GM10847 (cell line): ENCODE results near the gene ELAVL3.

ENCODE experiments used
- POLR2A ChIP-seq: IDR thresholded peaks from 2 replicates; pipeline ENCODE4 v1.6.1; 2011; ENCODE audit not compliant: insufficient read length; ENCODE audit errors: extremely low read depth

Gene ELAVL3

DNA sequence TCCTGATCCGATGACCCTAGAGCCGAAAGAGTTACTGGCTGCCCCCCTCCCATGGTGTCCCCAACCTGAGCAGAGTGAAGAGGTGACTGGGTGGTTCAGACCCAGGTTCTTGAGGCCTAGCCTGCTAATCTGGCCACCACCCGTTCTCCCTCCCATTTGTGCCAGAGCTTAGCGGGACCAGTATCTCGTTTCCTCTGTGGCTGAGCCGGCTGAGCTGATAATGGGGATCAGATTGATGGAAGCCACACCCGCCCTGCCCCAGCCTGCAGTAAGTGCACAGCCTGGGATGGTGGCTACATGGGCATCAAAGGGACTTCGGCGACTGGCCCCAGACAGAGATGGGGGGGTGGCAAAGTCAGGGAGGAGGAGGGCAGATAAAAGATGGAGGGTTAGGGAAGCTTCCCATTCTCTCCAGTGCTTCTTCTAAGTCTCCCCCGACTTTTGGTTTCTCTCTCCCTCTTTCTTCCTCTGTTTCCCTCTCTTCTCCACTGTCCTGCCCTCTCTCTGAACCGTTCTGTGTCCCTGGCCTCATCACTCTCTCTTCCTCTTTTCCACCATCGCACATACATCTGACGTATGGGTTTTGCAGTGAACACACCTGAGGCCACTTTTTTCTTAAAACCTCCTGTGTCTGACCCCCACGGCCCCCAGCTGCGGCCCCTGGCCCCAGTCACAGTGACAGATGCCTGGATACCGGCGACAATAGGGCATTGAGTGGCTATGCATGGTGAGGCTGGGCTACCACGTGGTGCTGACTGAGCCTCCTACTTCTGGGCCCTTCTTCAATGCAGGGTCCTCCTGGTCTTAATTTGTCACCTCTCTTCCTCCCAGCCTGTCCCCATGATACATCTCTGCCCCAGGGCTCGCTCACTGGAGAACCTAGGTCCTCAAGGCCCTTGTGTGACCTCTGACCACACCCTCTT, 2.4 kb downstream of the ELAVL3 start:
- TF ChIP-seq POLR2A = no peak

DNA sequence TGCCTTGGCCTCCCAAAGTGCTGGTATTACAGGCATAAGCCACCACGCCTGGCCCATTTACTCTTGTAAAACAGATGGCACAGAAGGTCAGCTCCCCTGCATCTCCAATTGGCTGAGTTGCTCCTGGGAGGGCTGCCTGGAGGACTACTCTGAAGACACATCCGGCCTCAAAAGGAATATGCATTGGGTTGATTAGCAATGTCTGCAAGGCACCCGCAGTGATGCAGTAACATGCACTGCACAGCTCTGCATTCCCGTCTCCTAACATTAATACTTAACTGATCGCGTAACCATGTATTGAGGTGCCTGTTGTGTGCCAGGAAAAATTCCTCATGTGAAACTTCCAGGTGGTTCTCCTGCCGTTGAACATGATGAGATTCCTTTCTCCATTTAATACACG, 5.0 kb downstream of the ELAVL3 start:
- no peak for TF ChIP-seq POLR2A

DNA sequence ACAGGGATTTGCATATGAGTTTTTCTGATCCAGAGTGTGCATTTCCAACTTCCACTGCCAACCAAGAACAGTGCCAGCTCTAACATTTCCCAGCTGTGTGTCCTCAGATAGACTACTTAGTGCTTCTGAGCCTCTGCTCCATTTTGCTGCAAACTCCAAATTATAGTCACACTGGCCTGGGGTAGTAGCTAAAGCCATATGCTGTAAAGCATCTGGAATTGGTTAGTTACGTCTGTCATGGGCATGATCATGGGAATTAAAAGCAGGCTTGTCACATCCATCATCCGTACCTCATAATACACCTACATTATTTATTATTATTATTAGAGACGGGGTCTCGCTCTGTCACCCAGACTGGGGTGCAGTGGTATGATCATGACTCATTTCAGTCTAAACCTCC, 7.1 kb downstream of the ELAVL3 start:
- TF ChIP-seq POLR2A = no peak

DNA sequence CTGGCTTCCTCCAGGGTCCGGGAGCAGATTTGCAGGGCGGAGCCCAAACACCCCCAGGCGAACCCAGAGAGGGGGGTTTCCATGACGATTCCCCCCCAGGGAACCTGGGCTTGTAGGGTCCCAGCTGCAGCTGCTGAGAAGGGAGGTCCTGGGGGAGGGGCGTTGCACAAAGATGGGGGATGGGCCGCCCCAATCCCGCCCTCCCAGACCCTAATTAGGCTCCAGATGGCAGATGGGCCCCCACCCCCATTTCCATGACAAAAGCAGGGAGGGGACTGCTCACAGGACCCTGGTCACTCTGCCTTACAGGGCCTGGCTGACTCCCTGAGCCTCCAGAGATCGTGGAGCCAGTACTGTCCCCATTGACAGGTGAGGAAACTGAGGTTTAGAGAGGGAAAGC, 15.2 kb downstream of the ELAVL3 start:
- no peak for TF ChIP-seq POLR2A

DNA sequence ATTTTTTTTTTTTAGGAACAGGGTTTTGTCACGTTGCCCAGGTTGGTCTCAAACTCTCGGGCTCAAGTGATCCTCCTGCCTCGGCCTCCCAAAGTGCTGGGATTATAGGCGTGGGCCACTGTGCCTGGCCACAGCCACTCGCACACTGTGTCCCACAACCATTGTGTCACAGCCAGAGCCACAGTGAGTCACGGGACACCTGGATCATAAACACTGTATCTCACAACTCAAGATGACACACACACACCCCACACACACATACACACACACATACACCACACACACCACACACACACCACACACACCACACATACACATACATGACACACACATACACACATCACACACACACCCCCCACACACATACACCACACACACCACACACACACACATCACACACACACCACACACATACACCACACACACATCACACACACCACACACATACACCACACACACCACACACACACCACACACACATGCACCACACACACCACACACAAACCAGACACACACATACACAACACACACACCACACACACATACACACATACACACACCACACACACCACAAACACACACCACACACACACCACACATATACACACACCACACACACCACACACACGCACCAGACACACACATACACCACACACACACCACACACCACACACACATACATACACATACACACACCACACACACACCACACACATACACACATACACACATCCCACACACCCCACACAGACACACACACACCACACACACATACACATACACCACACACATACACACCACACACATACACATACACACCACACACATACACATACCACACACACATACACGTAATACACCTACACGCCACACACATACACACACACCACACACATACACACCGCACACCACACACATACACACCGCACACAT, 16.2 kb downstream of the ELAVL3 start:
- TF ChIP-seq POLR2A = no peak

DNA sequence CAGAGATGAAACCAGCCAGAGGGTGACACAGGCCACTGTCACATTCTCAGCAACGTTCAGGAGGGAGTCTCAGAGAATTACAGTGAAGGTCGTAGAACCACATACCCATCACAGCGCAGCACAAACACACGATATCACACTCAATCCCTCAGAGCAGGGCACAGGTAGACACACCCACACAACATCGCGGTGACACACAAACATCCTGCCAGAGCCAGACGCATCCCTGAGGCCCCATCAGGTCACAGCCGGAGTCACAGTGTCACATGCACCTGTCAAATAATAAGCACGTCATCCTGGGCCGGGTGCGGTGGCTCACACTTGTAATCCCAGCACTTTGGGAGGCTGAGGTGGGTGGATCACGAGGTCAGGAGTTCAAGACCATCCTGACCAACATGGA, 17.5 kb downstream of the ELAVL3 start:
- no peak for TF ChIP-seq POLR2A

DNA sequence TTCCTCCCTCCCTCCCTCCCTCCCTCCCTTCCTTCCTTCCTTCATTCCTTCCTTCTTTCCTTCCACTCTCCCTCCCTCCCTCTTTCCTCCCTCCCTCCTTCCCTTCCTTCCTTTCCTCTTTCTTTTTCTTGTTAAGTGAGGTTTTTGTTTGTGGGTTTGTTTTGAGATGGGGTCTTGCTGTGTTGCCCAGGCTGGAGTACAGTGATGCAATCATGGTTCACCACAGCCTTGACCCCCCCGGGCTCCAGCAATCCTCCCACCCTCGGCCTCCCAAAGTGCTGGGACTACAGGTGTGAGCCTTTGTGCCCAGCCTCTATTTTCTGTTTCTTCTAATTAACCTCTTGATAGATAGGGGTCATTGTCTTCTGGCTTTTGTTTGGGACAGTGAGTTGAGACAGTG, 19.4 kb downstream of the ELAVL3 start:
- TF ChIP-seq POLR2A = no peak

DNA sequence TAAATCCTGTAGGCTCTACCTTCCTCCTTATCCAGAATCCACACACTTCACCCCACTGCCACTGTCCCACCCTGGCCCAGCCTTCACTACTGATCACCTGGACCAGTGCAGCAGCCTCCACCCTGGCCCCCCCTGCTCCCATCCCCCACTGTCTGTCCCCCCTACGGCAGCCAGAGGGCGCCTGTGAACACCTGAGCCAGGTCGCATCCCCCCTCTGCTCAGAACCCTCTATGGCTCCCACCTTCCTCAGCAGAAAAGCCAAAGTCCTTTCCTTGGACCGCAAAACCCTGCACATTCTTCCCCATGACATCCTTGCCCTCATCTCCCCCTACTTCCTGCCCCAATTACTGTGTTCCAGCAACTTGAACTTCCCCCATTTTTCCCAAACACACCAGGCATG, 20.6 kb downstream of the ELAVL3 start:
- TF ChIP-seq POLR2A = no peak

DNA sequence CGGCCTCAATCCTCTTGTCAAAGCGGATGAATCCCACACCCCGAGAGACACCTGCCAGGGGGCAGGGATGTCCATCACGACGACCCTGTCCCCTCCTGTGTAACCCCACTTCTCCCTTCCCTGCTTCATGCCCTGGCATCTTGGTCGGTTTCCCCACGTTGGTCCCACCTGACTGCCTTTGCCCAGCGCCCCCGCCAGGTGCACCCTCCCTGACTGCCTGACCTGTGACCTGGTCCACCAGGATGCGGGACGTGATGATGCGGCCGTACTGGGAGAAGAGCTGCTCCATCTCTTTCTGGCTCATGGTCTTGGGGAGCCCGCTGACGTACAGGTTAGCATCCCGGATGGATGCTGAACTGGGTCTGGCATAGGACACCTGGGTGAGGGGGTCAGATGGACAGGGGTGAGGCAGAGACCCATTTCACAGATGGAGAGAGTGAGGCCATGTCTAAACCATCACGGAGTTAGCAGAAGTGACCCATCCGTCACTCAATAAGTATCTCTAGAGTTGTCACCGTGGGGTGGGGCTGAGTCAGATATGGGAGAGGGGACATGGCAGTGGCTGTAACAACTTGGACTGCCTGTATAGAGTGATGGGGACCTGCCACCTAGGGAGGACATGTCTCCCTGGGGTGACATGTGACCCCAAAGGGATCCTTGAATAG, 22.5 kb downstream of the ELAVL3 start:
- no peak for TF ChIP-seq POLR2A

DNA sequence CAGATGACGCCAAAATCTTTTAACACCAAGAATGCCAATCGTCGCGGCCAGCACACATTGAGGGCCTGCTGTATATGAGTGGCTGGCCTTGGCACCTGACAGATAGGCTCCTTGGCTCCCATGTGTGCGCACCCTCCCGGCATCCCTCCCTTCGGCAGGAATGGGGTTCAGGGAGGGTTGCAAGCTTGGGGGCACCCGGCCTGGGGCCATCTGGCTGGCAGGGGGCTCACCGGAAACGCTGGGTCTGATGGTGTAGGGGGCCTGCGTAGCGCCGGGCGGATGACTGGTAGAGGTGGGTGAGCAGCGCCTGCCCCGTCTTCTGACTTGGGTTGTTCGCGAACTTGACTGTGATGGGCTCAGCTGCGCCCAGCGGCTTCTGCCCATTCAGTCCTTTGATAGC, 23.0 kb downstream of the ELAVL3 start:
- no peak for TF ChIP-seq POLR2A

DNA sequence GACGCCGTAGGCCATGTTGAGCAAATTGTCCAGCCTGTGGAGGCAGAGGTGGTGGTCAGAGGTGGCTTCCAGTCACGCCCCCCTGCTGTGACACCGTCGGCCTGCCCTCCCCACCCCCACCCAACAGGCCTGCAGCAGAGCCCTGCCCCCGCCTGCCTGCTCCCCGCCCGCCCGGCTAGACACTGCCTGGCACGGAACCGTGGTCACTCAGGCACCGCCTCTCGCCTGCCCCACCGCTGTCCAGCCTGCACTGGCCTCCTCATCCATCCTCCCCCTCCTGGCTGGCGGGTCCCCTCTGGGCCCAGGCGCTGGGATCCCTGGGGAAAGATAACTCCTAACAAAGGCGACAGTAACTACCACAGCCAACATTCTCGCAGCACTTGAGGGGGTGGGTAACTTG, 23.7 kb downstream of the ELAVL3 start:
- no peak for TF ChIP-seq POLR2A

DNA sequence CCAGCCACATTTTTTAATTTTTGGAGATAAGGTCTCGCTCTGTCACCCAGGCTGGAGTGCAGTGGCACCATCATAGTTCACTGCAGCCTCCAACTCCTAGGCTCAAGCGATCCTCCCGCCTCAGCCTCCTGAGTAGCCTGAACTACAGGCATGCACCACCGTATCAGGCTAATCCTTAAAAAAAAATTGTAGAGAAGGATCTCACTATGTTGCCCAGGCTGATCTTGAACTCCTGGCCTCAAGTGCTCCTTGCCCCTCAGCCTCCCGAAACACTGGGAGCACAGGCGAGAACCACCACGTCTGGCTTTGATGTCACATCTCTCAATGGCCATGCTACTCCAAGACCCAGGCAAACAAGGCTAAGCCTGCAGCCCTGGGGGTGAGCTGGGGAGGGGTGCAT, 24.2 kb downstream of the ELAVL3 start:
- TF ChIP-seq POLR2A = no peak

DNA sequence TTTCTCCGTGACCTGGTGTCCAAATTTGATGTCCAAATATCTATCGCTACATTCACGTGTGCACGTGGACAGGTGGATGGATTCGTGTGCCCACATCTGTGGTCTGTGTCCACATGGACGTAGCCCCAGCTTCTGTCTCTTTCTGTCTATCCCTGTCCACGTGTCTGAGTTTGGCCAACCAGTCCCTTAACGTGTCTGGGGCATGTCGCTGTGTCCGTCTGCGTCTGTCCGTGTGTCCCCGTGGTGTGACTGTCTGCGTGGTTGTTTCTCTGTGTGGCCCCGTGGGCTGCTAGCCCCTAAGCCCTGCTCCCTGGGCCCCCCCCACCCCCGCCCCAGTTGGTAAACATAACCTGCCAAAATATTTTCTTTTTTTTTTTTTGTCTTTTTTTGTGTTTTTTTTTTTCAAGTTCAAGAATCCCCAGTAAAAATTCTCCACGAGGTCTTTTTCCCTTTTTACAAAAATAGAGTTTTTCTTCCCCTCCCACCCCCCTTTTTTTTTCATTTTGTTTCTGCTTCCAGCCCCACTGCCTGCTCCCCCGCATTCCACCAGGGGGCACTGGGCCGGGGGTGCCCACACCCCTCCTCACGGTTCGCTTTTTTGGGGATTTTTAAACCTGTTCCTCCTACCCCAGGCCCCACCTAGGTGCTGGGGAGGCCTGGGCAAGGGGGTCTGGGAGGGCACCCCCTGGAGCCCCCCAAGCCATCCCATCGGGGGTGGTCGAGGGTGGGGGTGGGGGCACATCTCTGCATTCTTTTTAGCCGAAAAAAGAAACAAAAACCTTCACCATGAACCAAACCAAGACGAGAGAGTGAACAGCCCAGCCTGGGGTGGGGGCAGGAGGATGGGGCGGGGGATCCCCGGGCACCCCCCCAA, 27.1 kb downstream of the ELAVL3 start:
- TF ChIP-seq POLR2A = no peak

DNA sequence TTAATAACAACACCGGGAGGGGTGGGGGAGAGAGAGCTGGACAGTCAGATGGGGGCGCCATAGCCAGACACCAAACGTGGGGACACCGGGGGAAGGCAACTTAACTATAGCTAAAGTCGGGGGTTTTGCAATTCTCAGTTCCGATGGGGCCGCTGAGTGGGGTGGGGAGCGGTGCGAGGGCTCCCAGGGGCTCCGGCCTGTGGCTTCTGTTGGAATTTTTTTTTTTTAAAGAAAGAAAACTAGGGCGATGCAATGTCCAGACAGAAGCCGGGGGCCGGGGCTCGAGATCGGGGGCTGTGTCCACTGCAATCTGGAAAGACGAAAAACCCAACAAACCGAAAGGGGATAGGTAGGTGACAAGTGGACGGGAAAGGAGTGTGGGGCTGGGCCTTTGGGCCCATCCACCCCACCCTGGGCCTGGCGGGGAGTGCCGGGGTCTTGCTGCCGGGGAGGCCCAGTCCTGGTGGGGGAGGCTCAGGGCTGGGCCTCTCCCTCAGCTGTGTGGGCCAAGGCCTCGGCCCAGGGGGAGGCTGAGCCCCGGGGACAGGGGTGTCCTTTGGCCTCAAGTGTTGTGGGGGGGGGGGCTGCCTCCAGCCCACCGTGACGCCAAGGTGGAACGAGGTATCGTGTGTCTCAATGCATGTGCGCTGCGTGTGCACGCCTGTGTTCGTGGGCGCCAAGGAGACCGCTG, 28.1 kb downstream of the ELAVL3 start:
- no peak for TF ChIP-seq POLR2A
